ENCODE data around the gene AGAP1.
"Not testable (repeated sequence)": the region's sequence is repeated elsewhere in the genome, so short reads cannot be mapped to it uniquely, and the experiment has no call there.

The AGAP1 gene

GRCh38 chr2:236061899-236062298, 568.1 kb downstream of the AGAP1 start:
- no peak for DNase-seq

DNA sequence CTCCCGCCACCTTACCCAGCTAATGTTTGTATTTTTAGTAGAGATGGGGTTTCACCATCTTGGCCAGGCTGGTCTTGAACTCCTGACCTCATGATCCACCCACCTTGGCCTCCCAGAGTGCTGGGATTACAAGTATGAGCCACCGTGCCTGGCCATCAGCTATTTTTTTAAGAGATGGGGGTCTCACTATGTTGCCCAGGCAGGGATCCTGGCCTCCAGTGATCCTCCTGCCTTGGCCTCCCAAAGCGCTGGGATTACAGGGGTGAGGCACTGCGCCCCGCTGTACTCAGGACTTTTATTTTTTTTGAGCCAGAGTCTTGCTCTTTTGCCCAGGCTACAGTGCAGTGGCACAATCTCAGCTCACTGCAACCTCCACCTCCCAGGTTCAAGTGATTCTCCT, 569.0 kb downstream of the AGAP1 start:
- not testable (repeated sequence) for DNase-seq

DNA sequence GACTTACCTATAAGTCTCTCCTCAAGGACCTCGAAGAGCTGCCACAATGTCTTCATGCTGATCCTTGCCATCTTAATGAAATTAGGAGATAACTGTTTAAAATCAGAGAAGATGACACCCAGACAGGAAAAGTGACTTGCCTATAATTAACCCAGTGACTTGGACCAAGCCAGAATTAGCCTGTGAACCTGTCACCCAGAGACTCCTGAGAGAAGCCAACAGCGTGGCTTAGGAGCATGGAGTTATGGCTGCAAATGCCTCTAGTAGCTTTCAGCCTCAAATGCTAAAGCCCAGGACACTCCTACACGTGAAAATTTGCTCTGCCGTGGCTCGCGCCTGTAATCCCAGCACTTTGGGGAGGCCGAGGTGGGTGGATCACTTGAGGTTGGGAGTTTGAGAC, 570.2 kb downstream of the AGAP1 start:
- no peak for DNase-seq

- DNase-seq, result no peak
These were observed 571.7 kb downstream of the AGAP1 start for GRCh38 chr2:236065314-236066160.

- DNase-seq, result no peak
These were observed 576.4 kb downstream of the AGAP1 start for GRCh38 chr2:236070236-236070635.

DNA sequence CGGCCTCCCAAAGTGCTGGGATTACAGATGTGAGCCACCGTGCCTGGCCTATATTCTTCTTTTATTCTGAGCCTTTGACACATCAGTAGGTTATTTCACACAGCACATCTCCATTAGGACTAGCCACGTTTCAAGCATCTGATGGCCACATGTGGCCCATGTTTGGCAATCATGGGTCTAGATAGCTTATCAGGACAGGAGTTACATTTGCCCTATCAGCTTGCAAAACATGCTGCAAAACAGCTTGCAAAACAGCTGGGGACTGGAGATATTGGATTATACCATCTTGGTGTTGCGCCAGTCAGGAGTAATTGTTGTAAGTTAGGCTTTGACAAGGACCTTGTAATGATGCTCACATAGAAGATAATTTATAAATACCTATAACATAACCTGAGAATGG, 579.4 kb downstream of the AGAP1 start:
- DNase-seq, result no peak

DNA sequence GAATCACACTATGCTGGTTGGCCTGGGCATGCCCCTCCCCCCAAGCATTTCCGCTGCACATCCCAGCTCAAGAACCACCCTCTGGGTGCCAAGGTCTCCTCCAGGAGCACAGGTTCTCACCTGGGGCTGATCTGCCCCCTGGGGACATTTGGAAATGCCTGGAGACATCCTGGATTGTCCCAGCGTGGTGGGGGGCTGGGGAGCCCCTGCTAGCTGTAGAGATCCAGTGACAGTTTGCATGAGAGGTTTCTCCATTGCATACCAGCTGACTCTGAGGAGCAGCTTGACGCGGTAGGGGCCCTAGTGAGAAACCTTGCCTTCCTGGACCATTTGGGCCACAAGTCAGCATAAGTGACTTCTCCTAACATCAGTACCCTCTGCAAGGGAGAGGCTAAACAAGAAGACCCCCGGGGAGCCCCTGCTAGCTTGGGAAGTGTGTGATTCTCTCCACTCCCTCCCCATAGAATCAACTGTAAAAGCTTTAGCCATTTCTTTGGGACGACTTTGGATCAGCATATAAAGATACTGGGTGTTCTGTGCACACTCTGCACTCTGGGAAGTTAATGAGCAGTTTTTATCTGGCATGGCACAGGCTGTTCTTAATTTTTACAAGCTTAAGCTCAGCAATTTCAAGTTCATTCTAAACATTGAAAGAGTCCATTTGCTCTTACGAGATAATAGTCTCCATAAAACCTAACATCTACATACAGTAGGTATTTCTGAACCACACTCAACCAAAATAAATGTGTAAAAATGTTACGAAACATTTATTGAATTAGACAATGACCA, 580.2 kb downstream of the AGAP1 start:
- DNase-seq, result no peak

GRCh38 chr2:236075802-236076201, 582.0 kb downstream of the AGAP1 start:
- no peak for DNase-seq

DNA sequence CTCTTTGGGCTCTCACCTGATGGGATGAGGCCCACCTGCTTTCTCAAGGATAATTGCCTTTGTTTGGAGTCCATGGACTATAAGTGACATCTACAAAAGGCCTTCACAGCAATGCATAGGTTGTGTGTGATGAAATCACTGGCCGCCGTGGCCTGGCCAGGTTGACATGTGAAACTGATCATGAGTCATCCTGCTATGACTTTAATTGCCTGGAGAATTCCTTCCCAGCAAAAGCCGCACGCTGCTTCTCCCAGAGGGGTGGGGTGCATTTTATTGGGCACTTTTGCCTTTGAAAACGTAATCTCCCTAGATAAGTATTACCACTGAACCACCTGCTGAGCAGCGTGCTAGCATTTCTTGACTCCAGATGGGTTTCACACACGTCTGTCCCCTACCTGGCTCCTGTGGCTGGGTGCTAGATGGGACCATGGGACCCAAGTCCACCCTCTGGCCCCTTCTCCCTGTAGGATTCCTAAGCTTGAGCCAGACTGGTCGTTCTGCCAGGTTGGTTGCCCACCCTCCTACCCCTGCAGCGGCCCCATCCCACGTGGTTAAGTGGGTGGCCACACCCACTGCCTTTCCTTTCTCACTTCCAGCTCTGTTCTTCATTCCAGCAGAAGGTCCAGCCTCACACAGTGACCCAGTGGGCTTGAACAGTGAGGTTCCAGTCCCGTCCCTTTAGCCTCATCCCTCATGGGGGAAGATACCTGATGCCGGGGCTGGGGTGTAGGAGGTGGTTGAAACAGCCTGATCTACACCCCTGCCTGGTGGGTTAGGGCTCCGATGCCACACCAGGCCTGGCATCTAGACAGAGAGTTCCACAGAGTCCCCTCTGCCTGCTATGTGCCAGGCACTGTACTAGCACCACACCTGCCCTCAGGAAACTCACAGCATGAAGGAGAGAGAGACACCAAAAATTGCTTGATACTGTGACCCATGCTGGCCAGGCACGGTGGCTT, 584.7 kb downstream of the AGAP1 start:
- no peak for DNase-seq

DNA sequence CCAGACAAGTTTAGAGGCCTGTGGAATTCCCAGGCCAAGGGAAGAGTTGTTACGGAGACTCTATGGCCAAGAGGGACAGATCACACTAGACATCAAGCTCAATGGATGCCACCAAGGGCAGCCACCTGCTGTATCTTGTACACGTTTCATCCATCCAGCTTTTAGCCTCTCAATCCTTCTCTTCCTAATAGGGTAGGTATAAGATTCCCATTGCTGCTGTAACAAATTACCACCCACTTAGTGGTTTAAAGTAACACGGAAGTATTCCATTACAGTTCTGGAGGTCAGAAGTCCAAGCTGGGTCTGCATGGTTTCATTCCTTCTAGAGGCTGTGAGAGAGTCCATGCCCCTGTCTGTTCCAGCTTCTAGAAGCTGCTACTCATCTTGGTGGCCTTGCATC, 586.6 kb downstream of the AGAP1 start:
- no peak for DNase-seq

- no peak for DNase-seq
These were observed 587.3 kb downstream of the AGAP1 start for GRCh38 chr2:236081171-236081570.

DNA sequence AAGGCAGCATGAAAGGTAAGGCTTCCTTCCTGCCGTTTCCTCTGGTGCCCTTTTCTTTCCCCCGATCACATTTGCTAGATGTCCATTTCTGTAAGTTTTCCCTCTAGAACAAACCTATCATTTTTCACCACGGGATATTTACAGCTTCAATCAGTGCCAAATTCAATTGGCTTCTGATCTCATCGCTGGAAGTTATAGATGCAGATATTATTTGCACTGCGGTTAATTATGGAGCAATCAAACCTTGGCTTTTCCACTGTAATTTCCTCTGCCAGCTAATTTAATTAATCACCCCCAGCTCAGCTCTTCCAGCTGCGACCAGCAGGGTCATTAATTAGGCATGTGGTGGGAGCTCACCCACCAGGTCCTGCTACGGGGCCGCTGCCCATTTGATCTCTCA, 588.2 kb downstream of the AGAP1 start:
- DNase-seq, result no peak

DNA sequence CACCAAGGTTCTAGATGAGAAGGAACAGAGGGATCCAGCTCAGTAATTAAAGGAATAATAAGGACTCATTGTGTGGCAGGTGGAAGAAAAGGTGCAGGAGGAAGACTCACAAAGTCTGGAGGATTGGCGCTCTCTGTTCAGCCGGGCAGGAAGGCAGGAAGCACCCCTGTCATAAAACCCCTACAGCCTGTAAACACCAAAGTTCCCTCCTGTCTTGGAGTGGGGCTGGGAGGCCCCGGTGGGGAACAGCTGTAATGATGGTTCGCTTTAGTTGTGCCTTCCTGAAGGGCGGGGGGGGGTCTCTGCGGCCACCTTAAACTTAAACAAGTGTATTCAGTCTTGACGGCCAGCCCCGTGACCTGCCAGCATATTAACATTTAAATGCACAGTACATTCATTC, 590.1 kb downstream of the AGAP1 start:
- DNase-seq, result no peak

DNA sequence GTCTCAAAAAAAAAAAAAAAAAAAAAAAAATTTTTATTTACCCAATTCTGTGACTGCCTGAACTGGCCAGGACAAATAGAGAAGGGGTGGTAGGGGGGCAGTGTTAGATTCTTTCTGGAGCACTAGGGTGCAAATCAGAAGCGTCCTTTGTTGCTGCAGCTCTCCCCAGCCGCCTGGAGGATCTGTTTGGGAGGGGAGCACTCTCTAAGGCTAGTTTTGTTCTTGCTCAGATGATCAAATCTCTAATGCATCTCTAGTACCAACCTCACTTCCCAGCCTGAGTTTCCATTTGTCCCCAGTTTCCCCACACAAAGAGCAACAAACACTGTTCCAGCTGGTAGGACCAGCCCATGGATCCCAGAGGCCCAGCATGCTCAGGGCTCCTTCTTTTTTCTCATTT, 591.4 kb downstream of the AGAP1 start:
- DNase-seq, result no peak

- DNase-seq, result no peak
These were observed 591.8 kb downstream of the AGAP1 start for GRCh38 chr2:236085647-236086046.

DNA sequence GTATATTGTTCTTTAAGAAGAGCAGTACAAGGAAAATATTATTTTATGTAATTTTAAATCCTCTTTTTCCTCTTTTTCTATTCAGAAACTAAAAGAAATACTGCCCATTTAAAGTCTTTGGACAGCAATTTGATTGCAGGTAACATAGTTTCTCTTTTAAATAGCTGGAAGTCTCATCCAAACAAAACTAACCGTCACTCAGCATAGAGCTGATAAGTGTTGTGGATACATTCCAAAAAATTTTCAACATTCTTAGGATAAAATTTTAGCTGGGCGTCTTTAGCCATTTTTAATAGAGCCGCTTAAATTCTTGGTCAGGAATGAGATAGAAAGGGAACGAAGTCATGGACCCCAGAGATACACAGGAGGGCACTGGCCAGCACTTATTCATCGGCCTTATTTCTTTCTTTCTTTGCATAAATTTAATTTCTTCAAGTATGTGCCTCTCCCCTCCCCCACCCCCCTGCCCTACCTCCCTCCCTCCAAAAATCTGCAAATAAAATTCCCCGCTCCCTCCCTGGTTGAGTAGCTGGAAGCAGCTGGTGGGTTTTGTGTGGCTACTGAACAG, 592.6 kb downstream of the AGAP1 start:
- no peak for DNase-seq

GRCh38 chr2:236086971-236087465, 593.2 kb downstream of the AGAP1 start:
- no peak for DNase-seq

DNA sequence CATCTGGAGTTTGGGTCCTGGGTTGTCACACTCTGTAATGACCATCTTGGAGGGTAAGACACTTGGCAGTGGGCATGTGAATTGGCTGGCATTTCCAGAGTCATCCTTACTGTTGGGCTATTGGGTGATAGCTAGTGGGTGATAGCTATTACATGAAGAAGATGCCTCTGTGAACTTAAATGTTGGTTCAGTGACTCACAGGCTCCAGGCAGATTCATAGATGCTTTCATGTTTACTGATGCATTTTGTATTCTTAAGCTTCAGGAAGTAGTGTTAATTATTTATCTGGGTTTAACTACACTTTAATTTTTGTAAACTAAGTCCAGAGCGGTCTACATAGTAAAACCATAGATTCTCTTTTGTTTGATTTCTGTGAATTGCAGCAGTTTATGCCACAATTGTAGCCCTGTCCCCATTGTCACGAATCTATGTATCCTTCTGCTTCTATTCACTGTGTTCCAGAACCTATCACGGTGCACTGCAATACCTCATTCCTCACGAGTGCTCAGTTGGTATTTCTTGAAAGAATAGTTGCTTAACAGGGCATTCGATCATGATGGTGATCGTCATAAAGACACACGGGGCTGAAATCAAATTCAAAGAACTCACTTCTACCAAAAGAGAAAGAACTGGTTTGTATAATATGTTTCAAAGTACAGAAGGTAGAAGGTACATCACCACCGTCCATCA, 594.7 kb downstream of the AGAP1 start:
- no peak for DNase-seq

- no peak for DNase-seq
These were observed 595.6 kb downstream of the AGAP1 start for GRCh38 chr2:236089271-236090026.

DNA sequence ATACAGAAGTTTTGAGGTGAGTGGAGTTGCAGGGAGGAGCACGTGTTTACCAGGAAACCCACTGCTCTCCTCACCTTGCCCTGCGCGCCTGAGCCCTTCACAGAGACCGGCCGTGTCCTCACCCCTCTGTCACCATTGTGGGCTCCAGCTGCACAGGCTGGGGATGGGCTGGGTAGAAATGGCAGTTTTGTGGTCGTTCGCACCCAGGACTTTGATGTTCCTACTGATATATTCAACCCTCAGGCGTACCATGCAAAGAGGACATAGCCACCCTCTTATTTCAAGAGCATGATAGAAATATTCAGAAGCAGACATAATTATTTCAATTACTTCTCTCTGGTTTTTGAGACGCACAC, 596.2 kb downstream of the AGAP1 start:
- no peak for DNase-seq

GRCh38 chr2:236090826-236091225, 597.0 kb downstream of the AGAP1 start:
- DNase-seq, result not testable (repeated sequence)
